Tibial nerve (tissue), 4 donors: ENCODE results near the gene UBE2U. TPM values are rescaled to one million over a fixed set of nuclear protein-coding genes. Genes with fewer than 3 reads are reported as not detected.
A peak's percentile ranks its signal among the peaks of the same experiment; 100 is the strongest.

Experiments
- DNase-seq, 2 donors: peaks; one replicate each; pipeline ENCODE4 v3.0.0-alpha.2; 2019; ENCODE audit warnings: low spot score in 2 of 2
- H3K27ac ChIP-seq, 4 donors: fragments of 200-600 bp; sonication (generic) in 3 of 4; one replicate each; pipeline ENCODE4 v1.5.1; 2017 to 2019; ENCODE audit warnings: mild to moderate bottlenecking in 1 of 4
- H3K27me3 ChIP-seq, 2 donors: fragments of 200-600 bp; sonication (generic) in 1 of 2; one replicate each; pipeline versions ENCODE4 v1.5.1 to v1.6.0; 2017 to 2019
- H3K36me3 ChIP-seq, 3 donors: fragments of 200-600 bp; sonication (generic); one replicate each; pipeline ENCODE4 v1.5.1; 2018 to 2019
- H3K4me1 ChIP-seq, 4 donors: fragments of 200-600 bp; sonication (generic) in 3 of 4; one replicate each; pipeline ENCODE4 v1.5.1; 2017 to 2019
- H3K4me3 ChIP-seq, 4 donors: fragments of 200-600 bp; sonication (generic) in 3 of 4; one replicate each; pipeline ENCODE4 v1.5.1; 2017 to 2019; ENCODE audit warnings: mild to moderate bottlenecking in 1 of 4, moderate library complexity in 1 of 4
- H3K9me3 ChIP-seq, 4 donors: fragments of 200-600 bp; sonication (generic) in 3 of 4; one replicate each; pipeline ENCODE4 v1.5.1; 2017 to 2019
- CTCF ChIP-seq, 5 experiments: fragments of 200-600 bp in 3 of 5; fragments of 450-650 bp in 2 of 5; sonication (generic) in 3 of 5; IDR thresholded peaks; one replicate each; pipeline ENCODE4 v1.5.1; 2016 to 2019; ENCODE audit warnings: antibody characterized with exemption in 5 of 5, mild to moderate bottlenecking in 3 of 5, moderate library complexity in 2 of 5
- EP300 ChIP-seq, 2 donors: sonication (generic); formaldehyde crosslinking; IDR thresholded peaks; one replicate each; pipeline ENCODE4 v1.6.1; 2017; ENCODE audit warnings: antibody characterized with exemption in 2 of 2, mild to moderate bottlenecking in 1 of 2
- POLR2A ChIP-seq, 2 donors: fragments of 450-650 bp; IDR thresholded peaks; one replicate each; pipeline ENCODE4 v1.6.1; 2017; ENCODE audit warnings: antibody characterized with exemption in 2 of 2, mild to moderate bottlenecking in 2 of 2, moderate library complexity in 2 of 2
- WGBS, 2 donors: methylation state at CpG; one replicate each; pipeline ENCODE4 v1.1.5; 2018; 5-methylcytosine and 5-hydroxymethylcytosine counted together
- total RNA-seq, 4 donors: library from RNA; depleted of rRNA; stranded (reverse); fragments of >200 nt; gene quantifications; one replicate each; pipeline ENCODE4 v1.1.0, GENCODE V29; 2016

Gene UBE2U
- total RNA-seq, 4 donors from 2014 or later: not detected

GRCh38 chr1:64171797-64172281 lies 31.6 kb upstream of the UBE2U start:
- Histone ChIP-seq H3K4me3 (no peak overlapping the region), H3K27ac (peak overlapping the region in 1 of 4 donors; percentile 4), H3K27me3 (no peaks in the 10 kb centered on the region), H3K36me3 (no peaks in the 10 kb centered on the region), H3K9me3 (no peaks in the 10 kb centered on the region), H3K4me1 (peaks cover 0 to 5% (median 0%) of the 10 kb centered on the region in 4 donors)
- TF ChIP-seq CTCF (IDR thresholded peaks at IDR 0.05): no peak
- no peak for TF ChIP-seq POLR2A (IDR thresholded peaks at IDR 0.05)
- TF ChIP-seq EP300 (IDR thresholded peaks at IDR 0.05): no peak
- WGBS, 2 donors: 68% methylated on average over 3 of the region's 3 CpGs
- no peak for DNase-seq

GRCh38 chr1:64172458-64172983 lies 30.9 kb upstream of the UBE2U start:
- no peak overlapping the region for H3K4me3 ChIP-seq
- H3K9me3 ChIP-seq: no peaks in the 10 kb centered on the region
- H3K27ac ChIP-seq: peak overlapping the region in 1 of 4 donors; percentile 4
- DNase-seq: no peak
- H3K27me3 ChIP-seq: no peaks in the 10 kb centered on the region
- TF ChIP-seq POLR2A (IDR thresholded peaks at IDR 0.05) (no peak), EP300 (IDR thresholded peaks at IDR 0.05) (no peak), CTCF (IDR thresholded peaks at IDR 0.05) (no peak)
- peaks cover 0 to 5% (median 0%) of the 10 kb centered on the region in 4 donors for H3K4me1 ChIP-seq
- peaks cover 0 to 5% (median 0%) of the 10 kb centered on the region in 3 donors for H3K36me3 ChIP-seq
- WGBS, 2 donors: 35 to 51% methylated on average over 3 of the region's 3 CpGs

GRCh38 chr1:64173336-64173940 lies 30.0 kb upstream of the UBE2U start:
- no peak for TF ChIP-seq POLR2A (IDR thresholded peaks at IDR 0.05)
- TF ChIP-seq EP300 (IDR thresholded peaks at IDR 0.05): no peak
- TF ChIP-seq CTCF (IDR thresholded peaks at IDR 0.05): no peak

GRCh38 chr1:64175639-64176038 lies 27.8 kb upstream of the UBE2U start:
- peaks cover 0 to 7% (median 1%) of the 10 kb centered on the region in 4 donors for H3K4me1 ChIP-seq
- DNase-seq: no peak
- H3K27ac ChIP-seq: no peak overlapping the region
- H3K27me3 ChIP-seq: no peaks in the 10 kb centered on the region
- no peak for TF ChIP-seq POLR2A (IDR thresholded peaks at IDR 0.05)
- TF ChIP-seq EP300 (IDR thresholded peaks at IDR 0.05): no peak
- no peak for TF ChIP-seq CTCF (IDR thresholded peaks at IDR 0.05)
- no peaks in the 10 kb centered on the region for H3K9me3 ChIP-seq
- H3K4me3 ChIP-seq: no peak overlapping the region
- H3K36me3 ChIP-seq: peaks cover 0 to 16% (median 0%) of the 10 kb centered on the region in 3 donors

More at GRCh38 chr1:64173336-64173940, 30.0 kb upstream of the UBE2U start:
- peaks cover 0 to 15% (median 0%) of the 10 kb centered on the region in 3 donors for H3K36me3 ChIP-seq
- DNase-seq: no peak
- 71 to 78% methylated on average over 6 of the region's 6 CpGs for WGBS, 2 donors
- no peak overlapping the region for H3K27ac ChIP-seq
- no peaks in the 10 kb centered on the region for H3K9me3 ChIP-seq
- H3K4me1 ChIP-seq: peaks cover 0 to 5% (median 0%) of the 10 kb centered on the region in 4 donors
- no peak overlapping the region for H3K4me3 ChIP-seq
- H3K27me3 ChIP-seq: no peaks in the 10 kb centered on the region

- WGBS, 2 donors: 87 to 88% methylated on average over 3 of the region's 3 CpGs
- H3K36me3 ChIP-seq: peaks cover 0 to 16% (median 0%) of the 10 kb centered on the region in 3 donors
- no peak for DNase-seq
- H3K4me3 ChIP-seq: no peak overlapping the region
- no peaks in the 10 kb centered on the region for H3K9me3 ChIP-seq
- H3K4me1 ChIP-seq: peaks cover 0 to 7% (median 1%) of the 10 kb centered on the region in 4 donors
- TF ChIP-seq CTCF (IDR thresholded peaks at IDR 0.05) (no peak), POLR2A (IDR thresholded peaks at IDR 0.05) (no peak), EP300 (IDR thresholded peaks at IDR 0.05) (no peak)
- H3K27ac ChIP-seq: no peak overlapping the region
- H3K27me3 ChIP-seq: no peaks in the 10 kb centered on the region
Observed at GRCh38 chr1:64176659-64177058, 26.8 kb upstream of the UBE2U start.
